Gastrocnemius medialis (tissue), 4 donors: ENCODE data around the gene NPL. TPM values are rescaled to one million over a fixed set of nuclear protein-coding genes. Genes with fewer than 3 reads are reported as not detected.

Experiments
- ATAC-seq, 2 donors: fragments of 150-250 bp; one replicate each; pipeline ENCODE4 v1.9.1; 2016
- DNase-seq, 2 donors: peaks; one replicate each; pipeline ENCODE4 v3.0.0-alpha.2; 2019
- H3K27ac ChIP-seq, 4 donors: fragments of 200-600 bp; sonication (generic); 1 replicate in 1 of 4; 2 replicates in 3 of 4; pipeline ENCODE4 v1.5.1; 2016 to 2018; ENCODE audit warnings: mild to moderate bottlenecking in 2 of 4, moderate library complexity in 1 of 4
- H3K27me3 ChIP-seq, 3 donors: fragments of 200-600 bp; sonication (generic) in 2 of 3; 1 replicate in 1 of 3; 2 replicates in 2 of 3; pipeline versions ENCODE4 v1.5.1 to v1.6.0; 2016 to 2019; ENCODE audit warnings: mild to moderate bottlenecking in 1 of 3, moderate library complexity in 1 of 3
- H3K36me3 ChIP-seq, 2 donors: fragments of 200-600 bp; sonication (generic) in 1 of 2; one replicate each; pipeline ENCODE4 v1.5.1; 2017 to 2018
- H3K4me1 ChIP-seq, 2 donors: fragments of 200-600 bp; sonication (generic) in 1 of 2; one replicate each; pipeline ENCODE4 v1.5.1; 2016 to 2017; ENCODE audit warnings: mild to moderate bottlenecking in 2 of 2
- H3K4me3 ChIP-seq, 4 donors: fragments of 200-600 bp; sonication (generic) in 3 of 4; 1 replicate in 1 of 4; 2 replicates in 3 of 4; pipeline ENCODE4 v1.5.1; 2016 to 2019; ENCODE audit warnings: mild to moderate bottlenecking in 2 of 4
- H3K9me3 ChIP-seq, 3 donors: fragments of 200-600 bp; sonication (generic) in 2 of 3; 1 replicate in 1 of 3; 2 replicates in 2 of 3; pipeline ENCODE4 v1.5.1; 2016 to 2019
- POLR2A ChIP-seq, 2 donors: fragments of 450-650 bp; IDR thresholded peaks; one replicate each; pipeline ENCODE4 v1.6.1; 2017; ENCODE audit warnings: antibody characterized with exemption in 2 of 2, mild to moderate bottlenecking in 2 of 2, moderate library complexity in 2 of 2
- in situ Hi-C, 4 donors: fragments of 200-750 bp; cut with MboI; loops; one replicate each; pipeline versions ENCODE4 v1.15.0 to v1.8.0; 2017; ENCODE audit warnings: low sequenced_read_pairs in 4 of 4
- intact Hi-C: fragments of 100-400 bp; cut with DNase I; formaldehyde crosslinking; loops from one replicate; pipeline ENCODE4 v1.15.1; 2023; ENCODE audit warnings: low total_unique reads
- total RNA-seq, 4 donors: library from RNA; depleted of rRNA; stranded (reverse); fragments of >200 nt; gene quantifications; one replicate each; pipeline versions ENCODE4 v1.1.0 to v1.2.3, GENCODE V29; 2016
- TF ChIP-seq, protein P1 (sequence below), 5 experiments: fragments of 450-650 bp in 3 of 5; fragments of 200-600 bp in 2 of 5; sonication (generic) in 2 of 5; IDR thresholded peaks in 4 of 5; conservative IDR thresholded peaks in 1 of 5; 1 replicate in 4 of 5; 2 replicates in 1 of 5; pipeline ENCODE4 v1.5.1; 2016 to 2019; ENCODE audit warnings: antibody characterized with exemption in 5 of 5, mild to moderate bottlenecking in 3 of 5, moderate library complexity in 3 of 5

Gene NPL
- total RNA-seq, 4 donors from 2014 or later, result 2.7 to 6.5 (median 4.3) TPM

DNA sequence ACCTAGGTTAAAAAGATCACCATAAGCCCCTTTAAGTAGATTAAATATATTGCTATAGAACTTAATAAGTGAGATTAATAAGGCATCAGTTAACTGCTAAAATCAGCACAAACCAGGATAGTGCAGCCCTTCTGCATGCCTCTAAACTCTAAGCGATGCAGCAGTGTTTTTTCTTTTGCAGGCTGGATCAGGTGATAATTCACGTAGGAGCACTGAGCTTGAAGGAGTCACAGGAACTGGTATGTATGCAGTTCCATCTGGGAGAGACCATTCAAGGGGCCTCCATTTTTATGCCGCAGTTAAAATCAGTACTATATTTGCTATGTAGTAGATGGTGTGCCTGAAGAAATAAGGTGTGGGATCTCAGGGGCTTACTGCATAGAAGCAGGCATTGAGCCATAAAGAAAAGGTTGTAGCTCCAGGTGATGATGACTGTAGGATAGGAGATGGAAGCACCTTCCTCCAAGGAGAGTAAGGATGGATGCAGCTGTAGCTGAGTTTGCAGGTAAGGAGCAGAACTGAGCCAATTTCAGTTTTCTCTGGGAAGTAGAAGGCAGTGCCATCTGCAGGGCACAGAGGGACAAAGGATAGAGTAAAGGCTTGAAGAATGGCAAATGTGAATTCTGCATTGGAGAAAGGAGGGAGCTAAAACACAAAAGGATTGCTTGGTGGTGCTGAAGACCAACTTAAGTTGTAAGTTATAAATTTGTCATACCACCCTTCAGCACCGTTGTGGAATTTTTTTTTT is 22.6 kb downstream of the NPL start:
- intact Hi-C loops, result no loop called here
- Histone ChIP-seq H3K27ac (no peak overlapping the region), H3K4me3 (no peak overlapping the region), H3K36me3 (peaks cover 0 to 63% of the 10 kb centered on the region in 2 donors), H3K9me3 (no peaks in the 10 kb centered on the region), H3K4me1 (no peaks in the 10 kb centered on the region), H3K27me3 (no peaks in the 10 kb centered on the region)
- DNase-seq (no peak), ATAC-seq (no peak)
- in situ Hi-C loops, result no loop called here
- TF ChIP-seq, protein P1, sequence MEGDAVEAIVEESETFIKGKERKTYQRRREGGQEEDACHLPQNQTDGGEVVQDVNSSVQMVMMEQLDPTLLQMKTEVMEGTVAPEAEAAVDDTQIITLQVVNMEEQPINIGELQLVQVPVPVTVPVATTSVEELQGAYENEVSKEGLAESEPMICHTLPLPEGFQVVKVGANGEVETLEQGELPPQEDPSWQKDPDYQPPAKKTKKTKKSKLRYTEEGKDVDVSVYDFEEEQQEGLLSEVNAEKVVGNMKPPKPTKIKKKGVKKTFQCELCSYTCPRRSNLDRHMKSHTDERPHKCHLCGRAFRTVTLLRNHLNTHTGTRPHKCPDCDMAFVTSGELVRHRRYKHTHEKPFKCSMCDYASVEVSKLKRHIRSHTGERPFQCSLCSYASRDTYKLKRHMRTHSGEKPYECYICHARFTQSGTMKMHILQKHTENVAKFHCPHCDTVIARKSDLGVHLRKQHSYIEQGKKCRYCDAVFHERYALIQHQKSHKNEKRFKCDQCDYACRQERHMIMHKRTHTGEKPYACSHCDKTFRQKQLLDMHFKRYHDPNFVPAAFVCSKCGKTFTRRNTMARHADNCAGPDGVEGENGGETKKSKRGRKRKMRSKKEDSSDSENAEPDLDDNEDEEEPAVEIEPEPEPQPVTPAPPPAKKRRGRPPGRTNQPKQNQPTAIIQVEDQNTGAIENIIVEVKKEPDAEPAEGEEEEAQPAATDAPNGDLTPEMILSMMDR (IDR thresholded peaks at IDR 0.05 in 4 of 5, conservative IDR thresholded peaks at IDR 0.05 in 1 of 5), result no peak
- no peak for TF ChIP-seq POLR2A (IDR thresholded peaks at IDR 0.05)

DNA sequence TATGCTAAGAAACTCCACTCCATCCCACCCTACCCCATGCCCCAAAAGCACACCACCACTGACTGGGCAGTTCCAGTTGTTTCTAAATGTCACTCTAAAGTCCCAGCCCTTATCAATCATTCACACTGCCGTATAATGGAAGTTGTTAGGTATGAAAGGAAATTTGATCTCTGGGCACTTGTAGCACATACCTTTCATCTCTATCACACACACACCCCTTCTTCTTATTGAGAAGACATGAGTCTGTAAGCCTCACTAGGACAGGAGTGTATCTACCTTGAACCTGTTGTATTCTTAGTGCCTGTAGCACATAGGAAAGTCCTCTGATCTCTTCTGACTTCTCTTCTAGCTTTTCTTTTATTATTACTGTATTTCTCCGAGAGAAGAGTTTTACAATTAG is 27.3 kb downstream of the NPL start:
- DNase-seq (no peak), ATAC-seq (no peak)
- H3K27me3 ChIP-seq, result no peaks in the 10 kb centered on the region
- H3K4me3 ChIP-seq, result no peak overlapping the region
- intact Hi-C loops, result no loop called here
- in situ Hi-C loops, result no loop called here
- no peak overlapping the region for H3K27ac ChIP-seq
- TF ChIP-seq, protein P1 (IDR thresholded peaks at IDR 0.05 in 4 of 5, conservative IDR thresholded peaks at IDR 0.05 in 1 of 5), result no peak
- TF ChIP-seq POLR2A (IDR thresholded peaks at IDR 0.05), result no peak
- no peaks in the 10 kb centered on the region for H3K4me1 ChIP-seq
- no peaks in the 10 kb centered on the region for H3K9me3 ChIP-seq
- H3K36me3 ChIP-seq, result peaks cover 0 to 63% of the 10 kb centered on the region in 2 donors

DNA sequence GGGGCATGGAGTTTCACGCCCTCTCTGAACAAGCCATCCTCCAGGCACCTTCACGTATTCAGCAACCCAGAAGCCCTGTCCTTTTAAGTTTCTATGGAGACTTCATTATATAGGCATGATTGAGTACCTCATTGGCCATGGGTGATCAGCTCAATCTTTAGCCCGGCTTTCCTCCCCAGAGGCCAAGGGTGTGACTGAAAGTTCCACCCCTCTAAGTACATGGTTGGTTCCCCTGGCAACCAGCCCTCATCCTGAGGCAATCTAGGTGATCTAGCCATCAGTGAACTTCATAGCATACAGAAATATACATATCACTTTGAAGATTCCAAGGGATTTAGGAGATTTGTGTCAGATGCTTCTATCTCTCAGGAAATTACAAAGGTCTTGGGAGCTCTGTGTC is 28.2 kb downstream of the NPL start:
- TF ChIP-seq POLR2A (IDR thresholded peaks at IDR 0.05), result no peak
- TF ChIP-seq, protein P1 (IDR thresholded peaks at IDR 0.05 in 4 of 5, conservative IDR thresholded peaks at IDR 0.05 in 1 of 5), result no peak
- H3K27me3 ChIP-seq, result no peaks in the 10 kb centered on the region

DNA sequence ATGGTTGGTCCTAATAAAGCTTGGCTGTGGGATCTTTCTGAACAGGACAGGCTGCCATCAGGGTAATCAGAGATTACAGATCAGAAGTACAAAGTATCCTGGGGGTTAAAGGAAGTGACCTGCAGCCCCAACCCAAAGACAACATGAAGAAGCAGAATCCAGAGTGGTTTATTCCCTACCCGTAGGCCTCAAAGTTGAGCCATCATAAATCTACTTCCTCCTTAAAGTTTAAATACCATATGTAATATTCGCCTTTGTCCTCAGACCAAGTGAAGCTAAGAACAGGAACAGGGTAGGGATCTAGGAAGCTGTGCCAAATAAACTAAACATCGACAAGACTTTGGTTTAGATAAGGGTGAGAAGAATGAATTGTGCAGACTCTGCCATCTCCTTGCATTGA is 33.6 kb downstream of the NPL start:
- Histone ChIP-seq H3K27ac (no peak overlapping the region), H3K36me3 (peaks cover 0 to 19% of the 10 kb centered on the region in 2 donors), H3K9me3 (no peaks in the 10 kb centered on the region), H3K4me1 (no peaks in the 10 kb centered on the region), H3K27me3 (no peaks in the 10 kb centered on the region), H3K4me3 (no peak overlapping the region)
- DNase-seq (no peak), ATAC-seq (no peak)
- intact Hi-C loops (no loop called here), in situ Hi-C loops (loop anchor here in 1 of 4 donors (10.0 kb wide), 1 partner anchor 62 kb away; no protein-coding TSS in a partner anchor)
- no peak for TF ChIP-seq POLR2A (IDR thresholded peaks at IDR 0.05)
- TF ChIP-seq, protein P1 (IDR thresholded peaks at IDR 0.05 in 4 of 5, conservative IDR thresholded peaks at IDR 0.05 in 1 of 5), result no peak

More for the DNA sequence above, 28.2 kb downstream of the NPL start:
- ATAC-seq (no peak), DNase-seq (no peak)
- Histone ChIP-seq H3K9me3 (no peaks in the 10 kb centered on the region), H3K4me3 (no peak overlapping the region), H3K36me3 (peaks cover 0 to 58% of the 10 kb centered on the region in 2 donors), H3K4me1 (no peaks in the 10 kb centered on the region), H3K27ac (no peak overlapping the region)
- intact Hi-C loops, result no loop called here
- in situ Hi-C loops, result no loop called here
